GM12801 (cell line): ENCODE measurements around the gene REC8.

Experiments used
- TF ChIP-seq, protein P1 (sequence below): IDR thresholded peaks from one replicate; pipeline ENCODE4 v1.5.1; 2011; ENCODE audit warnings: control low read depth; ENCODE audit not compliant: insufficient read length; ENCODE audit errors: extremely low read depth

The REC8 gene

DNA sequence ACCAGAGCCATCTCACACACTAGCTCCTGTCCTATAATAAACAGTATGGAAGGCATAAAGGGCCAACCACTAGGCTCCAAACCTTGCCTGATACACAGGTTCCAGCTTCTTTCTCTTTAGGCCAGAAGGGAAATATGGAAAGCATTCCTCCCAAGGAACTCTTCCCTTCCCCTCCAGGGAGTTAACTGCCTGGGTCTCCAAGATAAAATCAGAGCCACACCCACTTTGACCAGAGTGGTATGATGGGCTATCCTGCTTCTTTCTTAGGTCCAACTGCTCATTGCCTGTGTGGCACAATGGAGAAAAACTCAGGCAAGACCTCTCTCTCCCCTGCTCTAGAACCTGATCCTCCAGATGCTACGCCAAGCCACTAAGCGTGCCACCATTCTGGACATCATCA, 35.7 kb downstream of the REC8 start:
- TF ChIP-seq, protein P1, sequence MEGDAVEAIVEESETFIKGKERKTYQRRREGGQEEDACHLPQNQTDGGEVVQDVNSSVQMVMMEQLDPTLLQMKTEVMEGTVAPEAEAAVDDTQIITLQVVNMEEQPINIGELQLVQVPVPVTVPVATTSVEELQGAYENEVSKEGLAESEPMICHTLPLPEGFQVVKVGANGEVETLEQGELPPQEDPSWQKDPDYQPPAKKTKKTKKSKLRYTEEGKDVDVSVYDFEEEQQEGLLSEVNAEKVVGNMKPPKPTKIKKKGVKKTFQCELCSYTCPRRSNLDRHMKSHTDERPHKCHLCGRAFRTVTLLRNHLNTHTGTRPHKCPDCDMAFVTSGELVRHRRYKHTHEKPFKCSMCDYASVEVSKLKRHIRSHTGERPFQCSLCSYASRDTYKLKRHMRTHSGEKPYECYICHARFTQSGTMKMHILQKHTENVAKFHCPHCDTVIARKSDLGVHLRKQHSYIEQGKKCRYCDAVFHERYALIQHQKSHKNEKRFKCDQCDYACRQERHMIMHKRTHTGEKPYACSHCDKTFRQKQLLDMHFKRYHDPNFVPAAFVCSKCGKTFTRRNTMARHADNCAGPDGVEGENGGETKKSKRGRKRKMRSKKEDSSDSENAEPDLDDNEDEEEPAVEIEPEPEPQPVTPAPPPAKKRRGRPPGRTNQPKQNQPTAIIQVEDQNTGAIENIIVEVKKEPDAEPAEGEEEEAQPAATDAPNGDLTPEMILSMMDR, result no peak

DNA sequence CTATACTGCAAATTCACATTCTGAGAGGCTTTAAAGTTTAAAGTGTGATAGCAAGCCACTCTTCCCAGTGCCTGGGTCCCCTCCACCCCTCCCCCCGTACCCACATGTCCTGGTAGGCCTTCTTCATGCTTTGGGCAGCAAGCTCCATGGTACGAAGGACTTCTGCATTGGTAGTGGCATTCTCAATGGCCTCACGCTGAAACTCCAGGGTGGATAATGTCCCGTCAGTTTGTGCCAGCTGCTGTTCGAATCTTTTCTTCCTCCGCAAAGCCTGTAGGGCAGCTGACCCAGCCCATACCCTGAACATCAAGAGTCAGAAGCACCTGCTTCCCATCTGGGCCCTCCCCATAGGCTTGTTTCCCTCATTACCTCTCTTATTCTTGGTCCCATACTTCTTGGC, 39.4 kb downstream of the REC8 start:
- TF ChIP-seq, protein P1, result no peak

DNA sequence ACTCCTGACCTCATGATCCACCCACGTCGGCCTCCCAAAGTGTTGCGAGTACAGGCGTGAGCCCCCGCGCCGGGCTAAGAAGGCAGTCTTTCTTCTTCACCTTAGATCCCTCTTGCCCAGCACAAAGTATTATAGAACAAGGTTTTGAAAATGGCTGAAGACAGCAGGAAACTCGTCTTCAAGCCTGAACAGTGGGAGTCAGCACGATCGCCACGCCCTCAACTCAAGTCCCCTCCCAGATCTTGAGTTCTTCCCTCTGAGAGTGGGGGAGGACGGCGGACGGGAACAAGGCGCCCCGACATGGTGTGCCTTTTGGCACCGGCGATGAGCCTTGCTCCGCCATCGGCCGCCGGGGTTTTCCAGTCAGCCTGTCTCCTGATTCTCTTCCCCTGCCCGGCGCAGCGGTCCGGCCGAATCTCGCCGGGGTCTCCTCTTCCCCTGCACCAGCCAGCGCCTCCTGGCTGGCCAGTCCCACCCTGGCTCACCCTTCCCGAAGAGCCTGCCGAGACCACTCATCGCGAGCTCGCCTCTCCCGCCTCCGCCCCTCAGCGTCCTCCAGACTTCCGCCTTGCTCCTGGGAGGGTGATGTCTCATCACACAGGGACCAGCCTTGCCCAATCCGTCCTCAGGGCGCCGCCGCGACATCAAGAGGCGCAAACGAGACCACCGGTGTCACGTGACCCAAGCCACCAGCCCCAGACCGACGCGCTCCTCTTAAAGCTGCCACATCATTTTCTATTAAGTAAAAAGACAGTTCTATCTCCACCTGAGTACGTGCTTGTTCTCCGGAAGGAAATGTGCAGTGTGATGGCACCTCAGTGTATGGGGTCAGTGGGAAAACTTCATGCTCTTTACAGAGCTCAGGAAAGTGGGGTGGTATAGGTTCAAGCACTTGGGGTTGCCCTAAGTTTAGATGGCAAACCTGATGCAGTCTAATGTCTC, 41.3 kb downstream of the REC8 start, which contains the start of gene CHMP4A:
Gene CHMP4A (minus strand): TSS at position 565 of the 942 bp plus-strand sequence. CDS start 49 bp downstream, at position 516.
- TF ChIP-seq, protein P1, result no peak

DNA sequence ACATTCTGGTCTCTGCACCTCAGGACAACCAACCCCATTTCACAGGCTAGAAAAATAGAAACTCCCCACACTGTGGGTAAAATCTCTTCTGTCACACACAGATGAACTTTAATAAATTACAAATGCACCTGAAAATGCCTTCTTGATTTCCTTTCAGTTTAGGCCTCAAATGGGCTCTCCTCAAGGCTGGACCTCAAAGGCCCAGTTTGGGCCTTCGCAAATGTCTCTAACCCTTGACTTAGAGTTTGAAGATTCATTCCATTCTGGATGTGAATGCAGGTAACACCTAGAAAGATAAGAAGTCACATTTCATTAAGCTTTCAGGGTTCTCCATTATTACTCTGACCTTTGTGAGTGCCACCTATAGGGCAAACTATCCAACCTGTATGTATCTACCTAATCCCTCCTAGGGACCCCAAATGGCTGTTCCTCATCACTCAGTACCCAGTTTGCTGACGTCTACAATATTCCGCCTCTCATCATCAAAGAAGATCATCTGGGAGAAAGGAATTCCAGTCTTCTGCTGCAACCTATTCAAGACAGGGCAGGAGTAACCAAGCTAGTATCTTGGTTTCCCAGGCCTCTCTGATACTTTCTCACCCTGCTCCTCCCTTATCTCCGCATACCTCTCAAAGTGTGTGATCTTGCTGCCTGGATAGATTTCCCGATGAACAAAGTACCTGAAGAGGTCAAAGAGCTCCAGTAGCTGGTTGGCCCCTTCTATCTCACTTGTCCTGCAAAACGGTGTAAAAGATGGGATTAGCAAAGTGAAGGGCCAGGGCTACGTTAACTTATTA, 42.2 kb downstream of the REC8 start:
- TF ChIP-seq, protein P1, result no peak

DNA sequence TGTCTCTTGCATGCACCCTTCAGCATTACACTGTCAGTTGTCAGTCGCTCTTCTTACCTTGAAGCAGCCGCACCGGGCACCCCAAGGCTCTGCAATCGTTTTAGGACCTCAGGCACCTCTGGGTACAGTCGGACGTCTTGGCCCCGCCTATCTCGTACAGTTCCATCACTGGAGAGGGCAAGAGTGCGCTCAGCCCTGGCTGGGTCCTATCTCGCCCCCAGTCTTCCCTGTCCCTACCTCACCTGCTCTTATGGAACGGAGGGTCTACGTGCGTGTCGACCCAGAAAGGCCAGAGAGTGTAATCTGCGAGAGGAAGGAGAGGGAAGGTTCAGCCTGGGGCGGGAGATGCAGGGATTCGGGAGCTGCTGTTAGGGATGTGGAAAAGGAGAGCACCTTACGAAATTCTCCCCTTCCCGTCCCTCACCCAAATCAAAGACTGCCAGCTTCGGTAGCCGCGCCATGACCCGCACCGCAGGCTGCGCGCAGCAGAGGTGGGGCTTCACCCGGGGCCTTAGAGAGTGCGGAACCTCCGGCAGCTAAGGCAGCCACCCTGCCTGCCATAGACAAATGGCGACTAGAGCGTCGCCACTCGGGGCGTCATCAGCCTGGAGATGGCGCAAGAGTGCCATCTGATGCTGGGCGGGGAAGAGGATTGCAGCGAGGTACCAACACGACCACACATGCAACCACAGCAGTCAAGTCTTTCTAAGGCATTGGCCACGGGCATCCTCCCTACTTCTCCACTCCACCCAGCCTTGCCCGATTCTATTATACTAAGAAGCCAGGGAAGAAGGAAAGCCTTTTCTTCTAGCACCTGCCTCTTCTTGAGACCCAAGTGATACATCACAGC, 43.8 kb downstream of the REC8 start, which contains the start of gene MDP1:
Gene MDP1 (minus strand): TSS at position 572 of the 850 bp plus-strand sequence. CDS start 111 bp downstream, at position 461.
- TF ChIP-seq, protein P1, result no peak

DNA sequence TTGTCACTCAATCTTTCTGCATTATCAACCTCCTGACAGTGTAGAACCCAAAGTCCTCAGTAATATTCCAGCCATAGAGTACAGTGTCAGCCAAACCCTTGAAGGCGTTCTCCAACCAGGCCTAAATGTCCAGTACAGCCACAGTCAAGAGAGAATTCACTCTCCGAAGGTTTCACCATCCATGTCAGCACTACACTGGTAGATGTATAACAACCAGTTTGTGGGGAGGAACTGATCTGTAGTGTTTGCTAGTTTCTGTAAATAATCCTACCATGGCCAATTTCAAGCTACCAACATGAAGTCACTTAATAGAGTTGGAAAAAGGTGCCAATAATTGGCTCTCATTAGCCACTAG, 44.4 kb downstream of the REC8 start:
- TF ChIP-seq, protein P1, result no peak
